ENCODE measurements around the gene C9. TPM values are rescaled to one million over a fixed set of nuclear protein-coding genes. Genes with fewer than 3 reads are reported as not detected.
"Not testable (repeated sequence)": the region's sequence is repeated elsewhere in the genome, so short reads cannot be mapped to it uniquely, and the experiment has no call there.

Gene C9
- total RNA-seq, 1 donor from 2014 or later: not detected

GRCh38 chr5:39283231-39283818 is 81.0 kb downstream of the C9 start:
- TF ChIP-seq CTCF (IDR thresholded peaks at IDR 0.05; ENCODE audit: partially characterized antibody, unreplicated experiment): peak; percentile 43
- no peak for DNase-seq
- Mint-ChIP-seq H3K4me1 (ENCODE audit: low read depth, unreplicated experiment) (no peaks in the 10 kb centered on the region), H3K9me3 (ENCODE audit: unreplicated experiment) (peaks cover 2% of the 10 kb centered on the region), H3K27me3 (ENCODE audit: unreplicated experiment) (peaks cover 2% of the 10 kb centered on the region), H3K4me3 (ENCODE audit: unreplicated experiment) (no peak overlapping the region), H3K36me3 (ENCODE audit: unreplicated experiment) (no peaks in the 10 kb centered on the region), H3K27ac (ENCODE audit: unreplicated experiment) (no peak overlapping the region)

- no peak for DNase-seq
- Mint-ChIP-seq H3K27ac (ENCODE audit: unreplicated experiment) (no peak overlapping the region), H3K4me3 (ENCODE audit: unreplicated experiment) (no peak overlapping the region), H3K36me3 (ENCODE audit: unreplicated experiment) (no peaks in the 10 kb centered on the region), H3K4me1 (ENCODE audit: low read depth, unreplicated experiment) (no peaks in the 10 kb centered on the region), H3K9me3 (ENCODE audit: unreplicated experiment) (peaks cover 2% of the 10 kb centered on the region), H3K27me3 (ENCODE audit: unreplicated experiment) (peaks cover 2% of the 10 kb centered on the region)
- TF ChIP-seq CTCF (IDR thresholded peaks at IDR 0.05; ENCODE audit: partially characterized antibody, unreplicated experiment): no peak
Observed at GRCh38 chr5:39282561-39282960, 81.7 kb downstream of the C9 start.

GRCh38 chr5:39275865-39276264 is 88.4 kb downstream of the C9 start:
- H3K27ac Mint-ChIP-seq (ENCODE audit: unreplicated experiment); H3K36me3 Mint-ChIP-seq (ENCODE audit: unreplicated experiment); H3K4me1 Mint-ChIP-seq (ENCODE audit: low read depth, unreplicated experiment); DNase-seq; H3K9me3 Mint-ChIP-seq (ENCODE audit: unreplicated experiment); H3K4me3 Mint-ChIP-seq (ENCODE audit: unreplicated experiment); H3K27me3 Mint-ChIP-seq (ENCODE audit: unreplicated experiment): not testable (repeated sequence)

GRCh38 chr5:39274398-39275085 is 89.8 kb downstream of the C9 start:
- H3K36me3 Mint-ChIP-seq (ENCODE audit: unreplicated experiment): no peaks in the 10 kb centered on the region
- no peak overlapping the region for H3K27ac Mint-ChIP-seq (ENCODE audit: unreplicated experiment)
- H3K4me1 Mint-ChIP-seq (ENCODE audit: low read depth, unreplicated experiment): no peaks in the 10 kb centered on the region
- no peaks in the 10 kb centered on the region for H3K27me3 Mint-ChIP-seq (ENCODE audit: unreplicated experiment)
- H3K9me3 Mint-ChIP-seq (ENCODE audit: unreplicated experiment): no peaks in the 10 kb centered on the region
- no peak for TF ChIP-seq CTCF (IDR thresholded peaks at IDR 0.05; ENCODE audit: partially characterized antibody, unreplicated experiment)
- DNase-seq: no peak
- no peak overlapping the region for H3K4me3 Mint-ChIP-seq (ENCODE audit: unreplicated experiment)

GRCh38 chr5:39273314-39273954 is 90.9 kb downstream of the C9 start:
- H3K27ac Mint-ChIP-seq (ENCODE audit: unreplicated experiment): no peak overlapping the region
- H3K4me3 Mint-ChIP-seq (ENCODE audit: unreplicated experiment): no peak overlapping the region
- no peak for DNase-seq
- H3K9me3 Mint-ChIP-seq (ENCODE audit: unreplicated experiment): no peaks in the 10 kb centered on the region
- TF ChIP-seq CTCF (IDR thresholded peaks at IDR 0.05; ENCODE audit: partially characterized antibody, unreplicated experiment): no peak
- no peaks in the 10 kb centered on the region for H3K36me3 Mint-ChIP-seq (ENCODE audit: unreplicated experiment)
- no peaks in the 10 kb centered on the region for H3K27me3 Mint-ChIP-seq (ENCODE audit: unreplicated experiment)
- H3K4me1 Mint-ChIP-seq (ENCODE audit: low read depth, unreplicated experiment): no peaks in the 10 kb centered on the region

- not testable (repeated sequence) for H3K4me3 Mint-ChIP-seq (ENCODE audit: unreplicated experiment); H3K27me3 Mint-ChIP-seq (ENCODE audit: unreplicated experiment); H3K27ac Mint-ChIP-seq (ENCODE audit: unreplicated experiment); H3K4me1 Mint-ChIP-seq (ENCODE audit: low read depth, unreplicated experiment); DNase-seq; H3K36me3 Mint-ChIP-seq (ENCODE audit: unreplicated experiment); H3K9me3 Mint-ChIP-seq (ENCODE audit: unreplicated experiment)
Observed at GRCh38 chr5:39272869-39273231, 91.4 kb downstream of the C9 start.
